Immature natural killer cell (primary cell): Measurements from ENCODE around the gene GNA15. TPM values are rescaled to one million over a fixed set of nuclear protein-coding genes. Genes with fewer than 3 reads are reported as not detected.
"Not testable (repeated sequence)": the region's sequence is repeated elsewhere in the genome, so short reads cannot be mapped to it uniquely, and the experiment has no call there.

Experiments used
- DNase-seq, 3 donors: peaks; one replicate each; pipeline ENCODE4 v3.0.0; 2022; ENCODE audit warnings: mixed read lengths in 1 of 3
- H3K27ac Mint-ChIP-seq, 6 donors: one replicate each; pipeline ENCODE4 v1.8.0; 2020; ENCODE audit warnings: mixed read lengths in 6 of 6, mild to moderate bottlenecking in 5 of 6, inconsistent platforms in 4 of 6, moderate library complexity in 3 of 6
- H3K27me3 Mint-ChIP-seq, 3 donors: one replicate each; pipeline ENCODE4 v1.8.0; 2020 to 2021; ENCODE audit warnings: low read depth in 3 of 3, mild to moderate bottlenecking in 3 of 3, mixed read lengths in 3 of 3, moderate library complexity in 3 of 3, inconsistent platforms in 1 of 3
- H3K36me3 Mint-ChIP-seq, 3 donors: one replicate each; pipeline ENCODE4 v1.8.0; 2020; ENCODE audit warnings: mixed read lengths in 3 of 3, inconsistent platforms in 2 of 3, mild to moderate bottlenecking in 2 of 3
- H3K4me1 Mint-ChIP-seq, 2 donors: one replicate each; pipeline ENCODE4 v1.8.0; 2020; ENCODE audit warnings: inconsistent platforms in 2 of 2, mild to moderate bottlenecking in 2 of 2, mixed read lengths in 2 of 2, moderate library complexity in 1 of 2
- H3K4me3 Mint-ChIP-seq, 5 donors: one replicate each; pipeline ENCODE4 v1.8.0; 2020; ENCODE audit warnings: mild to moderate bottlenecking in 5 of 5, mixed read lengths in 5 of 5, inconsistent platforms in 3 of 5, moderate library complexity in 3 of 5
- H3K9me3 Mint-ChIP-seq, 6 donors: one replicate each; pipeline ENCODE4 v1.8.0; 2020; ENCODE audit warnings: mild to moderate bottlenecking in 6 of 6, mixed read lengths in 6 of 6, inconsistent platforms in 4 of 6, moderate library complexity in 3 of 6
- polyA plus RNA-seq, 3 donors: library from polyadenylated mRNA; unstranded; fragments of 300-500 nt; fragmentation: Illumina TruSeq; gene quantifications; one replicate each; pipeline ENCODE4 v1.2.3, GENCODE V29; 2021

Gene GNA15
- polyA plus RNA-seq, 3 donors from 2014 or later: 0.25 to 2.8 (median 2.3) TPM

DNA sequence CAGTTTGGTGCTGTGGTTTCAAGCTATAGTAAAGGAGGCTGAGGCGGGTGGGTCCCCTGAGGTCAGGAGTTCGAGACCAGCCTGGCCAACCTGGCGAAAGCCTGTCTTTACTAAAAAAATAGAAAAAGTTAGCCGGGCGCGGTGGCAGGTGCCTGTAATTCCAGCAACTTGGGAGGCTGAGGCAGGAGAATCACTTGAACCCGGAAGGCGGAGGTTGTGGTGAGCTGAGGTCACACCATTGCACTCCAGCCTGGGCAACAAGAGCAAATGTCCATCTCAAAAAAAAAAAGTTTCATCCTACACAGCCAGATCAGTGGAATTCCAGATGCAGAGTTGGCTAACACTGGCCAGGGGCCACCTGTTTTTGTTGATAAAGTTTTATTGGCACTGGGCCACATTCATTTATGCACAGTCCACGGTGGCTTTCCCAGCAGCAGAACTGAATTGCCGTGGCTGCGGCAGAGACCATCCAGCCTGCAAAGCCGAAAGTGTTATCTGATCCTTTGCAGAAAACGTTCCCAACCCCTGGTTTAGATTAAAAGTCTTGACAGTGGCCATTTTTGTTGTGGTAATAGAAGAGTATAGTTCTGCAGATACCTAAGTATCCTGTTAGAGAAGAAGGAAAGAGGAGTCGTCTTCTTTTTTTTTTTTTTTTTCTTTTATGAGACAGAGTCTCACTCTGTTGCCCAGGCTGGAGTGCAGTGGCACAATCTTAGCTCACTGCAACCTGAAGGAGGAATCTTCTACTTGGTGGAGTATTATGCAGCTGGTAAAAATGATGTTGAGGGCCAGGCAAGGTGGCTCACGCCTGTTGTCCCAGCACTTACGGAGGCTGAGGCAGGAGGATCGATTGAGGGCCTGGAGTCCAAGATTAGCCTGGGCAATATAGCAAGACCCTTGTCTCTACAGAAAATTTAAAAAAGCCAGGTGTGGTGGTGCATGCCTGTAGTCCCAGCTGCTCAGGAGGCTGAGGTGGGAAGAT lies 58.6 kb downstream of the GNA15 start:
- H3K9me3 Mint-ChIP-seq: no peaks in the 10 kb centered on the region
- peaks cover 0 to 9% (median 0%) of the 10 kb centered on the region in 3 donors for H3K36me3 Mint-ChIP-seq
- H3K4me1 Mint-ChIP-seq: peaks cover 0 to 7% of the 10 kb centered on the region in 2 donors
- no peak for DNase-seq
- no peak overlapping the region for H3K27ac Mint-ChIP-seq
- H3K4me3 Mint-ChIP-seq: no peak overlapping the region
- H3K27me3 Mint-ChIP-seq: peaks cover 2 to 3% (median 3%) of the 10 kb centered on the region in 3 donors

GRCh38 chr19:3196064-3196932 lies 60.5 kb downstream of the GNA15 start:
- peaks cover 0 to 9% (median 0%) of the 10 kb centered on the region in 3 donors for H3K36me3 Mint-ChIP-seq
- no peak for DNase-seq

GRCh38 chr19:3196933-3197205 lies 61.0 kb downstream of the GNA15 start:
- no peak overlapping the region for H3K27ac Mint-ChIP-seq
- H3K9me3 Mint-ChIP-seq: no peaks in the 10 kb centered on the region
- H3K36me3 Mint-ChIP-seq: peaks cover 0 to 9% (median 0%) of the 10 kb centered on the region in 3 donors
- DNase-seq: no peak
- no peak overlapping the region for H3K4me3 Mint-ChIP-seq
- H3K27me3 Mint-ChIP-seq: peaks cover 0 to 3% (median 0%) of the 10 kb centered on the region in 3 donors
- no peaks in the 10 kb centered on the region for H3K4me1 Mint-ChIP-seq

More at GRCh38 chr19:3196064-3196932, 60.5 kb downstream of the GNA15 start:
- Mint-ChIP-seq H3K4me3 (no peak overlapping the region), H3K27ac (no peak overlapping the region), H3K27me3 (peaks cover 0 to 3% (median 0%) of the 10 kb centered on the region in 3 donors), H3K9me3 (no peaks in the 10 kb centered on the region), H3K4me1 (no peaks in the 10 kb centered on the region)

DNA sequence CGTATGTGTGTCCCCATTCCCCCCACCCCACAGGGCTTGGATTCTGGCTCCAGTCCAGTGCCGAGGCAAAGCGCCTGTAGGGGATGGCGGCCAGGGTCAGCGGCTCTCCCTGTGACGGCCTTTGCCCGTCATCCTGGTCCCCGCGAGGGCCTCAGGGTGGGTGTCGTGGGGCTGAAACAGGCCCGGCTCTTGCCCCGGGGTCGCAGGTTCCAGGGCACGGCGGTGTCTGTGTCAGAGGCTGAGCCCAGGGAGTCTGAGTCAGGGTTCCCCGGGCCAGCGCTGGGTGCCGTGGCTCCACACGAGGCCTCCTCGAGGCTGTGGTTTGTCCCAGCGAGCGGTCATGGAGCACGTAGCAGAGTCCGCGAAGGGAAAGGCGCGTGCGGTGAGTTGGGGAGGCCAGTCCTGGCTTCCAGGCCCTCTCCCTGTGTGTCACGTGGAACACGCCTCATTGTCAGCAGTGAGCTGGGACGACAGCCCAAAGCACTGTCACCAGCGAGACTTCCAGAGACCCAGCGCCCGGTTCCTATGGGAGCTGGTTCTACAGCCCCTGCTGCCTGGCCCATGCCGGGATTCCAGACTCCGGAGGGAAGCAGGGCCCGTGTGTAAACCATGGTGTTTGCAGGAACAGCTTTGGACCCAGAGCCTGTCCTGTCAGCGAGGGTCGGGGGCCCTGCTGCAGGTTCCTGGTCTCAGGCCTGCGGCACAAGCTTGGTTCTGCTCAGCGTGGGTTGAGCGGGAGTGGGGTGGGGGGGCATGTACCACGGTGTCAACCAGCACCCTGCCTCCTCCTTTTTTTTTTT lies 63.3 kb downstream of the GNA15 start:
- no peak overlapping the region for H3K4me3 Mint-ChIP-seq
- peaks cover 0 to 3% (median 0%) of the 10 kb centered on the region in 3 donors for H3K27me3 Mint-ChIP-seq
- H3K27ac Mint-ChIP-seq: no peak overlapping the region
- DNase-seq: no peak
- H3K9me3 Mint-ChIP-seq: no peaks in the 10 kb centered on the region
- no peaks in the 10 kb centered on the region for H3K4me1 Mint-ChIP-seq
- peaks cover 0 to 9% (median 0%) of the 10 kb centered on the region in 3 donors for H3K36me3 Mint-ChIP-seq

DNA sequence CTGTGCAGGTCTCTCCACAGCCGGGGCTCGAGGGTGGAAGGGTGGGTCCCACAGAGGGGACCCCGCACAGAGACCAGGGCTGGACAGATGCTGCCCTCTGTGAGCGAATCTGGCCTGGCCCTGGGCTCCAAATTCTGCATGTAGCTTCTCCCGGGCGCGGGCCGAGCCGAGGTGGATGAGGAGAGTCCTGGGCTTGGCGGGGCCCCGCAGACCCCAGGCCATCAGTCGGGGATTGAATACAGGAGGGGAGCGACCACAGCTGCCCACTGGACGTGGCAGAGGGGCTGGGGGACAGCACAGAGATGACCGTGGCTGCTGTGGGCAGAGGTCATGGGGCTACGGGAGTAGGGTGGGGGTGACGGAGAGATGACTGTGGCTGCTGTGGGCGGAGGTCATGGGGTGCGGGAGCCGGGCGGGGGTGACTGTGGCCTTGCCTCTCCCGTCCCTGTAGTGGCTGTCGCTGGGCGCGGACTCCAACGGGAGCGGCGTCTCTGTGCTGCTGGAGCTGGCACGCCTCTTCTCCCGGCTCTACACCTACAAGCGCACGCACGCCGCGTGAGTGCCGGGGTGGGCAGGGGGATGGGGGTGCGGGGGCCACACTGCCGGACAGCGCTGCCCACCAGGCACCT lies 65.4 kb downstream of the GNA15 start:
- peaks cover 0 to 3% (median 0%) of the 10 kb centered on the region in 3 donors for H3K27me3 Mint-ChIP-seq
- H3K9me3 Mint-ChIP-seq: no peaks in the 10 kb centered on the region
- peaks cover 0 to 3% (median 0%) of the 10 kb centered on the region in 3 donors for H3K36me3 Mint-ChIP-seq
- DNase-seq: no peak
- no peak overlapping the region for H3K4me3 Mint-ChIP-seq
- no peak overlapping the region for H3K27ac Mint-ChIP-seq
- no peaks in the 10 kb centered on the region for H3K4me1 Mint-ChIP-seq

GRCh38 chr19:3201911-3202310 lies 66.1 kb downstream of the GNA15 start:
- Mint-ChIP-seq H3K27me3 (peaks cover 0 to 3% (median 0%) of the 10 kb centered on the region in 3 donors), H3K4me3 (no peak overlapping the region), H3K36me3 (peaks cover 0 to 3% (median 0%) of the 10 kb centered on the region in 3 donors), H3K4me1 (no peaks in the 10 kb centered on the region), H3K27ac (no peak overlapping the region), H3K9me3 (no peaks in the 10 kb centered on the region)
- DNase-seq: no peak

- H3K27ac Mint-ChIP-seq: no peak overlapping the region
- H3K36me3 Mint-ChIP-seq: peaks cover 0 to 3% (median 0%) of the 10 kb centered on the region in 3 donors
- no peak overlapping the region for H3K4me3 Mint-ChIP-seq
- no peaks in the 10 kb centered on the region for H3K4me1 Mint-ChIP-seq
- no peaks in the 10 kb centered on the region for H3K9me3 Mint-ChIP-seq
- no peak for DNase-seq
- peaks cover 0 to under 1% (median 0%) of the 10 kb centered on the region in 3 donors for H3K27me3 Mint-ChIP-seq
Measured at GRCh38 chr19:3202346-3202745, 66.5 kb downstream of the GNA15 start.

DNA sequence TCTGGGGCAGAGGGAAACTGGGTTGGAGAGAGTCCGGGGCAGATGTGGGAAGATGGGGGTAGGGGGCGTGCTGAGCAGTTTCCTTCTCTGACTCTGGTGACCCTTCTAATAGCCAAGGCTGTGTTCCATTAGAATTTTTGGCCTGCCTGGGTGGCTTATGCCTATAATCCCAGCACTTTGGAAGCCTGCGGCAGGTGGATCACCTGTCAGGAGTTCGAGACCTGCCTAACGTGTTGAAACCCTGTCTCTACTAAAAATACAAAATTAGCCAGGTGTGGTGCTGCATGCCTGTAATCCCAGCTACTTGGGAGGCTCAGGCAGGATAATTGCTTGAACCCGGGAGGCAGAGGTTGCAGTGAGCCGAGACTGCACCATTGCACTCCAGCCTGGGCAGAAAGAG lies 67.1 kb downstream of the GNA15 start:
- not testable (repeated sequence) for H3K4me1 Mint-ChIP-seq, H3K9me3 Mint-ChIP-seq, H3K4me3 Mint-ChIP-seq, H3K27me3 Mint-ChIP-seq, H3K36me3 Mint-ChIP-seq, DNase-seq, H3K27ac Mint-ChIP-seq

- Mint-ChIP-seq H3K36me3 (peaks cover 0 to 3% (median 0%) of the 10 kb centered on the region in 3 donors), H3K9me3 (no peaks in the 10 kb centered on the region), H3K27ac (no peak overlapping the region), H3K27me3 (no peaks in the 10 kb centered on the region), H3K4me3 (no peak overlapping the region), H3K4me1 (no peaks in the 10 kb centered on the region)
- DNase-seq: no peak
Measured at GRCh38 chr19:3203805-3204645, 68.2 kb downstream of the GNA15 start.

GRCh38 chr19:3204646-3205275 lies 68.9 kb downstream of the GNA15 start:
- Mint-ChIP-seq H3K9me3 (no peaks in the 10 kb centered on the region), H3K36me3 (peaks cover 0 to 3% (median 0%) of the 10 kb centered on the region in 3 donors), H3K4me3 (no peak overlapping the region), H3K27ac (no peak overlapping the region), H3K27me3 (no peaks in the 10 kb centered on the region), H3K4me1 (no peaks in the 10 kb centered on the region)
- no peak for DNase-seq

- Mint-ChIP-seq H3K27ac (no peak overlapping the region), H3K9me3 (peaks cover 0 to 1% (median 0%) of the 10 kb centered on the region in 6 donors), H3K36me3 (peaks cover 0 to 3% (median 0%) of the 10 kb centered on the region in 3 donors), H3K4me1 (peaks cover 0 to 2% of the 10 kb centered on the region in 2 donors), H3K27me3 (no peaks in the 10 kb centered on the region), H3K4me3 (no peak overlapping the region)
- no peak for DNase-seq
Measured at GRCh38 chr19:3206216-3206953, 70.6 kb downstream of the GNA15 start.
